HG03095 (cell line): ENCODE data around the gene CNOT4.
"Not testable (repeated sequence)": the region's sequence is repeated elsewhere in the genome, so short reads cannot be mapped to it uniquely, and the experiment has no call there.

Source experiments
- ATAC-seq: cut with Tn5 transposase; IDR thresholded peaks from one replicate; pipeline ENCODE4 v1.9.1; 2021; ENCODE audit warnings: moderate library complexity; ENCODE audit not compliant: unreplicated experiment

The CNOT4 gene

GRCh38 chr7:135463908-135464307, 46.0 kb downstream of the CNOT4 start:
- ATAC-seq, result no peak

GRCh38 chr7:135459951-135460567, 49.8 kb downstream of the CNOT4 start:
- ATAC-seq, result no peak

- no peak for ATAC-seq
Observed at GRCh38 chr7:135459076-135459475, 50.8 kb downstream of the CNOT4 start.

DNA sequence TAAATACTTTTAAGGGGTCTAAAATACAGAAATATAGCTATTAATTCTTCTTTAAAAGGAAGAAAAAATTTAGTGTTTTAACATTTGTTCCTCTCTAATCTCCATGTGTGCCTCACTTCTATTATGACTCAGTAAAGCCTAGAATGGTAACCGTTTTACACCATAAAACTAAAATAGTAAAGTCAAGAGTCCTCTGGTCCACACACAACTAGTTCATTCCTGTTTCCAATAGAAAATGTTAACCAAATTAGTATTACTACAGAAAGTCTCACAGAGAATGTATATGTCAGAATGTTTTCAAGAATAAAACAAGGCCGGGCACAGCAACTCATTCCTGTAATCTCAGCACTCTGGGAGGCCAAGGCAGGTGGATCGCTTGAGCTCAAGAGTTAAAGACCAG, 55.8 kb downstream of the CNOT4 start:
- ATAC-seq, result no peak

- no peak for ATAC-seq
Observed at GRCh38 chr7:135449436-135449835, 60.5 kb downstream of the CNOT4 start.

GRCh38 chr7:135448753-135449152, 61.1 kb downstream of the CNOT4 start:
- ATAC-seq, result no peak

DNA sequence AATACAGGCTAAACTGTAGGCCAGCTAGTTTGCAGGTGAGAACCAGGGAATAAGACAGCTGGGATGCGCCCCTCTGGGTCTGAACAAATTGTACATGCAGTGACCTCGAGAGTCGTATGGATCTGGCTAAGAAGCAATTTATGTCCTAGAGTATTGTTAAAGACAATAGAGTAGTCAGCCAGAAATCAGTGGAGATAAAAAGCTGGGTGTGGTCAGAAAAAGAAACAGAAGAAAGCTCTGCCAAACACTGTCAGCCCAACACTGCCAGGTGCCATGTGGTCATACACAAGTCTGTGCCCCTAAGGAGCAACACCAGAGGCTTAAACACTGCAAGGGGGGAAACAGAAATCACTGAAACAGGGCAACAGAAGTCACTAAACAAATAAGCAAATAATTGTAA, 62.2 kb downstream of the CNOT4 start:
- ATAC-seq, result no peak

DNA sequence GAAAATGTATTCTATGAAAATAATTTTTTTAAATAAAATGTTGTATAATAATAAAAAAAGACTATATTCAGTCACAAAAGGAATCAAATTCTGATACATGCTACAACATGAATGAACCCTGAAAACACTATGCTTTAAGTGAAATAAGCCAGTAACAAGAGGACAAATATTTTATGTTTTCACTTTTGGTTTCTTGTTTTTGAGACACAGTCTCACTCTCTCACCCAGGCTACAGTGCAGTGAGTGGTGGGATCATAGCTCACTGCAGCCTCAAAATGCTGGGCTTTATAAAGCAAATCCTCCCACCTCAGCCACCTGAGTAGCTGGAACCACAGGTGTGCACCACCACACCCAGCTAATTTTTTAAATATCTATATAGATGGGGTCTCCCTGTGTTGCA, 64.2 kb downstream of the CNOT4 start:
- ATAC-seq, result no peak

GRCh38 chr7:135445266-135445665, 64.6 kb downstream of the CNOT4 start:
- not testable (repeated sequence) for ATAC-seq

DNA sequence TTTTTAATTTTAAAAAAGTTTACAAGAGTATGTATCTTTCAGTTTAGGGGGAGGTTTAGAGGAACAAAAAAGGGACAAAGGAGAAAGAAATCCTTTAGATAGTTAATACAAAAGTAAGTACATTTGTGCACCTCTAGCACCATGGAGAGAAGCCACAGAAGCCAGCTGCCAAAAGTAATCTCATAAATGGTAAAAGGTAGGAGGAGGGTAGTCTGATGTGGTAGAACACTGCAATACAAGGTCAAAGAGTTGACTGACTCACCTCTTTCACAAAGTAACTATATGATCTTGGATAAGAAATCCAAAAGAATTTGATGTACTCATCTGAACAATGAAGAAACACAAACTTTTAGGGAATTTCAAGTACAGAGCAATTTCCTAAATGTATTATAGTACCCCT, 68.1 kb downstream of the CNOT4 start:
- ATAC-seq, result no peak

DNA sequence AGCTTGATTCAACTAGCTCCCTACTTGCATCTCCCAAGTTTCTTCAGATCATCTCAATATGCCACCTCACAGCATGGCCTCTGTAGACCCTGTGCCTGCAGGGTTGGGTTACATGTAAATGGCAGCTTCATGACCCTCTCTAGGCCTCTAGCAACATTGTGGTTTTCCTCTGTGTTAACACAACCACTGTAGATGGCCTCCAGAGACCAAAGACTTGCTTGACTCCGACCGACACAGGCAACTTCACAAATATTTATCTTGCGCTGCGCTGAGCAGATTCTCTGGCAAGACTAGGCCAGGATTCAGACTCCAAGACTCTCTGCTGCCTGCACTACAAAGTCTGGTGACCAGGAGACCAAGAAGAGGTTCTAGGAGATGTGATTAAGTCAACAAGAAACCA, 75.9 kb downstream of the CNOT4 start:
- ATAC-seq, result no peak

DNA sequence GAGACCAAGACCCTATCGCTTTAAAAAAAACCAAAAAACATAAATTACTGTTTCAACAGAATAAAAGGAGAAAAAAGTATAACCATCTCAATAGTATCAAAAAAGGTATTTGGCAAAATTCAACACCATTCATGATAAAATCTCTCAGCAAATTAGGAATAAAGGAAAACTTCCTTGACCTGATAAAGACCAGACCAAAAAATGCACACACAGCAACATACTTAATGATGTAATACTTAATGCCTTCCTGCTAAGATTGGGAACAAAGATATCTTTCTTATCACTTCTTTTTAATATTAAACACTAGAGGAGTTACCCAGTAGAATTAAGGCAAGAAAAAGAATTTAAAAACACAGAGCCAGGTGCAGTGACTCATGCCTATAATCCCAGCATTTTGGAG, 79.3 kb downstream of the CNOT4 start:
- no peak for ATAC-seq

- ATAC-seq, result no peak
Observed at GRCh38 chr7:135428879-135429278, 81.0 kb downstream of the CNOT4 start.

DNA sequence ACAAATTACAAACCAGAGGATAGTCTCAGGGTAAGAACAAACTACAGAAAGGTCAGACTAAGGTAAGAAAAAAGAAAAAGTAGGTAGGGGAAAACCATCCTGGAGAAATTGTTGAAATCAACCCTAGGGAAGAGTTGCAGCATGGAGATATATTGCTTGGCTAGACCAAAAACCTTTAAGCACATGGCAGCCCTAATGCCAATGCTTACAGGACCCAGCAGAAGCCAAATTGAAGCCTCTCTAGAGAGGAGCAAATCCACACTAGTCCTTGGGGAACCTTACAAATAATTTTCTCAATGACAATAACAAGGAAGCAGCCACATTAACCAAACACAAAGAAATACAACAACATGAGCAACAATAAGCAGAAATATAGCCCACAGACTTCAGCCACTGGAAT, 81.9 kb downstream of the CNOT4 start:
- ATAC-seq, result no peak

- ATAC-seq, result no peak
Observed at GRCh38 chr7:135427166-135427565, 82.7 kb downstream of the CNOT4 start.

DNA sequence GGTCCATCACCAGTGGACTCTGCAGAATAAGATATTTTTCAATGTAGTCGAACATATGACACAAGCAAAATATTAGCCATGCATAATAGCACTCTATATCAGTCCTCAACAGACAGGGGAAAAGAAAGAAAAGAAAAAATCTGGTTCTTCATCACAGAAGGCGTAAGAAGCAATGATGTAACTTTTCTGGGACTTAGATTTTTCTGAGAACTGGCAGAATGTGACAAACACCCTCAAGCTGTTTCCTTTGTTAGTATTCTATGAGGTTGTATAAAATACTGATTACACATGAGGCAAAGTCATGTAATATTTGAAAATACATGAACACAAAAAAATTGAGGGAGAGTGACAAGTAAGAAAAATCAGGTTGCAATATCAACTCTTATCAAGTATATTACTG, 84.9 kb downstream of the CNOT4 start:
- no peak for ATAC-seq

DNA sequence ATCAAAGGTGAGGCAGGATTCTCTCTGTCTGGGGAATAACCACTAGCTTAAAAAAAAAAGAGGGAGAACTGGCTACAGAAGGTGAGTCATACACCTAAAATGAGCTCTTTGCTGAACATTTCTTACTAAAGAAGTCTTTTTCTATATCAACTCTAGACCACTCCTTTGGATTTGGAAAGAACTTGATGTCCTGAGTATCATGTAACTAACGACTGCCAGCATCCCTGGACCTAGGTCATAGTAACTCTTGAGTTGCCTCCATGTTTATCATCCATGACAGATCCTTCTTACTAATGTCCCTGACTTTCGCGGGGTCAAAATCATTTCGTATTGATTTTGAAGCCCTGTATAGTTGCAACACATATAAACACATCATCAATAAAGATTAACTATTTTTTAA, 89.1 kb downstream of the CNOT4 start:
- ATAC-seq, result no peak

GRCh38 chr7:135416431-135416830, 93.5 kb downstream of the CNOT4 start:
- no peak for ATAC-seq

DNA sequence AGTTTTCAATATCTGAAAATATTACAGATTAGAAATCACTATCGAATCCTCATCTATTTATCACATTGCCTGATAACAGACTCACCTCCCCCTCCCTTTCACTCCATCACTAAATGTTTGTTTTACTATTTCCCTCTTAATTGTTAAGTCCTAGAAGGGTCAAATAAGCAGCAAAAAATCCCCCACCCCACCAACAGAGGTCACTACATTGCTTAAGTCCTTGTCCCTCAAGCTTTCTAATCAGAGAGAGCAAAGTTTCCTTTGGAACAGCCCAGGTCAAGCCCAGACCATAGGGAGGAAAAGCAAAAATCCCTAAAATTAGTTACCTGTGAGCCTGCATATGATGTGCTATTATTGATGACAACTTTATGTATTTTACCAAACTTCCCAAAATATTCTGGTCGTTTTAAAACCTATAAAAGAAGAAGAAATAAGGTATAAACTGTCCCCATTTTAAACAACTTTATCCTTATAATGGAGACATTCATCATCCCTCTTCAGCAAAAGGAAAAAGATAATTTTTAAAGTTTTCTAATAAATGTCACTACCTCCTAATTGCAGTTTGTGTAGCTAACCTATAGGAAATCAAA, 95.0 kb downstream of the CNOT4 start:
- ATAC-seq, result no peak

DNA sequence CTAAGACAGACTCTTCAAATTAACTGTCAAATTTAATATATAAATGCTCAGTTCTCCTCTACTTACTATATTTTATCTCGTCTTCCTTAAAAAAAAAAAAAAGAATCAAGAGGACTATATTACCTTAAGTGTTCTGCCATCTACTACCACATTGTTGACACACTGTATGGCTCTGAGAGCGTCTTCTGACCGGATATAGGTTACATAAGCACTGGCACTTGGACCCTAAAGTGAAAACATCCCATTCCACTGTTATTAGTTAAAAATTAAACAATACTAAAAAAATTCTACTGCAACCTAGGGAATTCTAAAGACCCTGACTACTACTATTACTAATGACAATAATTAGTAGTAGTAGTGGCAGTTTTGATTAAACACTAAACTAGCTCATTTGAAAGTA, 95.7 kb downstream of the CNOT4 start:
- no peak for ATAC-seq

DNA sequence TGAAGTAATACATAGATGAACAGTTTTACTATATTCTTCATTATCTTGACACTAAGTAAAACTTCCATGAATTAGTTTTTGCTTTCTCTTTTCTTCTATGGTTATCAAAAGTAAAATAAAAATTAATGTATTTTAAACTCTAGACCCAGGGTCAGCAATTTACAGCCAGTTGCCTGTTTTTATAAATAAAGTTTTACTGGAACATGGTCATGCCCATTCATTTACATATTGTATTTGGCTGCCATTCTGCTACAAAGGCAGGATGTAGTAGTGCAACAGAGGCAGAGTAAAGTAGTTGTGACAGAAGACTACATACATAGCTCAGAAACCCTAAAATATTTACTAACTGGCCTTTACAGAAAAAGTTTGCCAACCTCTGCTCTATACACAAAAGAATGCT, 98.8 kb downstream of the CNOT4 start:
- no peak for ATAC-seq

DNA sequence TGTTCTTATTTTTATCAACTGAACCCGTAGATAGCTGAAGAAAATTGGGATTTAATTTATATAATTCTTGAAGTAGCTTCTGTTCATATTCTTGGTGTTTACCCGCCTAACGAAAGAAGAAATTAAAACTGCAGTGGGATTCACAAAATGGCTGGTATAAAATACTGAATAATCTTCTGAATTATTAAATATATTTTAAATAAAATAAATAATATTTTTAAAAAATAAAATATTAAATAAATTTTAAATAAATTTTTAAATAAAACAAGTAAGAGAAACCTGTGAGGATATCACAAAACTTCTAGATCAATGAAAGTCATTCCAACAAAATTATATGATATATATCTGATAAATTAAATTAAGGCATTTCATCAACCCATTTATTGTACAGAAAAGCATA, 99.4 kb downstream of the CNOT4 start:
- no peak for ATAC-seq

DNA sequence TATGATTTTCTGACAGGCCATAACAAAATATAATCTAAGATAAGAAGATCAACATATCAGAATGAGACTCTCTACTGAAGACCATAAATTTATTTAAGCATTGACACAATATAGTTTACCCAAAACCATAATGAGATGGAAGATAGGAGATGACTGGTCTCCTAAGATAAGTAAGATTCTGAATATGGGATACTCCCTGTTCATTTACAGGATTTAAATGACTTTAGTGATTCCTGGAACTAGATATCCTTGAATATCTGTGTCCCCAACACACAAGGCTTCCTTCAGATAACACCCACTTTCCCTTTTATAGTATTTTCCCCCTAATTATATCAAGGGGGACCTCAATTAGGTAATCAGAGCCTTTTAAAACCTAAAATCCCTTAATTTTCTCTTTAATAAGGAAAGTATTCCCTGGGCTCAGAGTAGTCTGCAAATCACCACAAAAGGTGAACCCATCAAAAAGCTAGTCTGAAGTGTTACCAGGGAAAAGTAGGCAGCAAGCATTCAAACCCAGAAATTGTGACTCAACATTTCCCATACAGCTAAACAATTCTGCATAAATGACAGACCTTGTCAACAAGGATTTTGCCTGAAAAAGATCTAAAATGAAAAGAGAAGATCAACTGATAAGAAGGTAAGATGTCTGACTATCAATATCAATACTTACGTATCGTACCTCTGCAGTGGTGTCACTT, 99.9 kb downstream of the CNOT4 start:
- no peak for ATAC-seq
